Stimulated activated CD4-positive, alpha-beta T cell treated with anti-CD3 and anti-CD28 coated beads, Interleukin-2, amount 100 ng/mL, for 4 hours (primary cell): Measurements from ENCODE around the gene KCNJ4.
"Not testable (repeated sequence)": the region's sequence is repeated elsewhere in the genome, so short reads cannot be mapped to it uniquely, and the experiment has no call there.

Source experiments
- DNase-seq: peaks from one replicate; pipeline ENCODE4 v3.0.0-alpha.2; 2020; ENCODE audit warnings: low read depth

The KCNJ4 gene

DNA sequence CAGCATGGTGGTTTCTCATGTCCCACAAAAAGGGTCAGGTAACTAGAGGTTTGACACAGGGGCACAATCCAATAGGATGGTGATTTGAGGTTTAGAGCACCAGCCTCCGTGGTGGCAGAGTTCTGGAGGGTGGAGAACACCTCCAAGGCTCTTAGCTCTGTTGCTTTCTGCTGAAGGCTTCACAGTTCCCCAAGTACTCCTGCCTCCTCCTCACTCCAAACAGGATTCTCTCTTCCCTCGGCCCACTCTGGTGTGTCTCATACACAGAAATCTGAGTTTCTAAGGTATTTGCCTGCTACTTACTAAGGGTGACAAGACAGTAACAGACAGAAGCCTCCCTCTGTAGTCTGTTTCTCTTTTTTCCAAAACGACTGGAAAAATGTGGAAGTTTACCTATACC lies 73.6 kb downstream of the KCNJ4 start:
- not testable (repeated sequence) for DNase-seq
